Measurements from ENCODE around the gene ZNF17.

Gene ZNF17

GRCh38 chr19:57419439-57419838 lies 8.5 kb downstream of the ZNF17 start:
- Histone ChIP-seq H4K20me1 (ENCODE audit: insufficient read depth) (no peaks in the 10 kb centered on the region), H3K79me2 (ENCODE audit: insufficient read depth, low read depth) (no peaks in the 10 kb centered on the region), H3K27me3 (ENCODE audit: insufficient read depth, low read depth) (no peaks in the 10 kb centered on the region), H3K4me2 (no peak overlapping the region), H2AFZ (ENCODE audit: low read depth) (no peak overlapping the region), H3K4me1 (ENCODE audit: low read depth, poor library complexity, severe bottlenecking) (no peaks in the 10 kb centered on the region), H3K9ac (no peak overlapping the region), H3K27ac (no peak overlapping the region), H3K4me3 (IDR thresholded peaks at IDR 0.05; ENCODE audit: insufficient read depth, low read depth, low read length) (no peak overlapping the region), H3K36me3 (ENCODE audit: insufficient read depth) (peaks cover 33% of the 10 kb centered on the region; the same call in 1 of the 2 replicates)
- TF ChIP-seq CTCF (conservative IDR thresholded peaks at IDR 0.05; ENCODE audit: low read depth, low read length), result no peak

GRCh38 chr19:57421037-57421436 lies 10.1 kb downstream of the ZNF17 start:
- no peaks in the 10 kb centered on the region for H3K27me3 ChIP-seq (ENCODE audit: insufficient read depth, low read depth)
- no peak for TF ChIP-seq CTCF (conservative IDR thresholded peaks at IDR 0.05; ENCODE audit: low read depth, low read length)
- H3K36me3 ChIP-seq (ENCODE audit: insufficient read depth), result peaks cover 33% of the 10 kb centered on the region; the same call in 1 of the 2 replicates
- H3K79me2 ChIP-seq (ENCODE audit: insufficient read depth, low read depth), result no peaks in the 10 kb centered on the region
- no peaks in the 10 kb centered on the region for H4K20me1 ChIP-seq (ENCODE audit: insufficient read depth)
- no peak overlapping the region for H3K9ac ChIP-seq
- no peaks in the 10 kb centered on the region for H3K4me1 ChIP-seq (ENCODE audit: low read depth, poor library complexity, severe bottlenecking)
- H3K4me3 ChIP-seq (IDR thresholded peaks at IDR 0.05; ENCODE audit: insufficient read depth, low read depth, low read length), result no peak overlapping the region
- H3K4me2 ChIP-seq, result no peak overlapping the region
- no peak overlapping the region for H3K27ac ChIP-seq
- H2AFZ ChIP-seq (ENCODE audit: low read depth), result no peak overlapping the region

- H3K9ac ChIP-seq, result peak overlapping the region; percentile 71; the same call in 1 of the 2 replicates
- H3K4me1 ChIP-seq (ENCODE audit: low read depth, poor library complexity, severe bottlenecking), result peaks cover 7% of the 10 kb centered on the region
These were observed 23.6 kb downstream of the ZNF17 start for GRCh38 chr19:57434386-57435061.

More at GRCh38 chr19:57434386-57435061, 23.6 kb downstream of the ZNF17 start:
- Histone ChIP-seq H2AFZ (ENCODE audit: low read depth) (peak overlapping the region; percentile 81), H3K36me3 (ENCODE audit: insufficient read depth) (no peaks in the 10 kb centered on the region), H3K27ac (no peak overlapping the region), H3K27me3 (ENCODE audit: insufficient read depth, low read depth) (no peaks in the 10 kb centered on the region), H4K20me1 (ENCODE audit: insufficient read depth) (no peaks in the 10 kb centered on the region), H3K79me2 (ENCODE audit: insufficient read depth, low read depth) (peaks cover 18% of the 10 kb centered on the region; the same call in 1 of the 2 replicates), H3K4me2 (peak overlapping the region; percentile 67), H3K4me3 (IDR thresholded peaks at IDR 0.05; ENCODE audit: insufficient read depth, low read depth, low read length) (no peak overlapping the region)
- TF ChIP-seq CTCF (conservative IDR thresholded peaks at IDR 0.05; ENCODE audit: low read depth, low read length), result no peak

Data from KMS-11 (cell line).